Measurements from ENCODE around the gene LAMA3. TPM values are rescaled to one million over a fixed set of nuclear protein-coding genes. Genes with fewer than 3 reads are reported as not detected.
A peak's percentile ranks its signal among the peaks of the same experiment; 100 is the strongest.

LAMA3 gene
- polyA plus RNA-seq, 1 of the 3 experiments (the other 2 are of a cell fraction) = 3.5 TPM

DNA sequence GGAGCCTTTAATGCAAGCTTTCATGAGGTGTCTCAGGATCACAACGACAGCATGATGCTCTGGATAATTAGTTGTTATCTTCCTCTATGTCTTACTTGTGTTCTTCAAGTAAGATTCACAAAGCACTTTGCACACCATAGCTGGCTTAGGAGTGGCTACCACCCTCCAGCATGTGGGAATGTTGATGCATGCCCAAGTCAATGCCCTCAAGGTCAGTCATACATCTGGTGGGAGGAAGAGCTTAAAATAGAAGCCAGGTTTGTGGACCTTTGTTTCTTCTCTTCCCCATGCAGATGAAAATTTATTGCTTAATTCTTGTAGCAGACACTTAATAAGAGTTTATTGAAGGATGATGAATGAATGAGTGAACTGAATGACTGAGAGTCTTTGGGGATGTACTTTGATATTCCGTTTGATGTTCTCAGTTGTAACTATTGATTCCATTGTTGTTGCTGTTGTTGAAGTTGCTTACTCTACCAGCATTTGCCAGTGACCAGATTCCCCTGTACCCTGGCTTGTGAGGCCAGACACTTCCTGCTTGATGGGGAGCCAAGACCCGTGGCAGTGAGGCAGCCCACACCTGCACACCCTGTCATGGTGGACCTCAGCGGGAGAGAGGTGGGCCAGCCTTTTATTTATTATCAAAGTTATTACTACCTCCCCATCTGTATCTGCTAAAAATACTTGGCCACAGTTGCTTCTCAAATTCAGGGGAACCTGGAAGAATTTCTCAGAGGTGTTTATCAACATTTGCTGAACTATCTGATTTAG is 137.8 kb downstream of the LAMA3 start:
- Histone ChIP-seq H3K36me3 (replicated peaks in 1 of 2; ENCODE audit: control insufficient read depth in 1 of 2, insufficient read depth in 2 of 2, low read length in 1 of 2) (no peaks in the 10 kb centered on the region), H2AFZ (ENCODE audit: low read depth) (no peak overlapping the region), H3K4me3 (ENCODE audit: low read depth in 2 of 2, low read length in 1 of 2) (no peak overlapping the region), H3K9me3 (no peaks in the 10 kb centered on the region), H3K4me1 (ENCODE audit: control insufficient read depth in 1 of 2, insufficient read depth in 2 of 2, low read depth in 1 of 2, low read length in 1 of 2) (peaks cover 0 to 14% of the 10 kb centered on the region in 2 experiments; a peak in 2 of 4 replicates), H3F3A (replicated peaks; ENCODE audit: insufficient read depth) (peaks cover 12% of the 10 kb centered on the region), H3K27me3 (ENCODE audit: insufficient read depth) (no peaks in the 10 kb centered on the region), H3K9ac (no peak overlapping the region), H3K27ac (ENCODE audit: low read depth in 2 of 2, low read length in 1 of 2) (0 out of 4 replicates have a peak overlapping the region, but pooled peaks of 1 of the 2 experiments have one; percentile 37), H3K9me2 (no peaks in the 10 kb centered on the region), H4K20me1 (ENCODE audit: insufficient read depth) (no peaks in the 10 kb centered on the region), H3K79me2 (ENCODE audit: insufficient read depth) (no peaks in the 10 kb centered on the region), H3K4me2 (no peak overlapping the region)
- 81% methylated on average over 4 of the region's 4 CpGs for WGBS (ENCODE audit: low lambda C conversion rate)
- POLR2A ChIA-PET = no interaction called here
- CTCF ChIA-PET = interaction anchor here (1.1 kb wide), 1 partner anchor 16 kb away, joined by 3 read pairs; no protein-coding TSS in a partner anchor
- no peak for TF ChIP-seq CHD2 (IDR thresholded peaks at IDR 0.05; ENCODE audit: low read length, partially characterized antibody)
- no peak for TF ChIP-seq NFIC (IDR thresholded peaks at IDR 0.05; ENCODE audit: borderline replicate concordance)
- no peak for TF ChIP-seq RFX5 (IDR thresholded peaks at IDR 0.05; ENCODE audit: low read length)
- TF ChIP-seq FOXJ3 (CRISPR knock-in tag; IDR thresholded peaks at IDR 0.05) = no peak
- no peak for DNase-seq

DNA sequence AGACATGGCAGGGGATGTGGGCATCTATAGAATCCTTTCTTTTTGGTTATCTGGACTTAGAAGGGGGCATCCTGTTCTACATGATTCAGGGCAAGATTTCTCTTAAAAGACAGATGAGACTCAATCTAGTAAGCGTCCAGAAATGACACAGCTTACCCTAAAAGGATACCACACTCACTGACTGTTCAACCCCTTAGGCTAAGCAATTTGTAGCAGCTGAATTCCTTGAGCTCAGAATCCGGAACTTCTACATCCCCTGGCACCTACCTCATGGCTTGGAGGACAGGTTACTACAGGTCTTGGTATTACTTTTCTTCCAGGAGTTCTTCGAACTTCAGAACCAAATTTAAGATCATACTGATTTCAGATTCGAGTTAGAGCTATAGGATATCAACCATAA is 138.4 kb downstream of the LAMA3 start:
- Histone ChIP-seq H3K4me2 (no peak overlapping the region), H3K27me3 (ENCODE audit: insufficient read depth) (no peaks in the 10 kb centered on the region), H3K36me3 (replicated peaks in 1 of 2; ENCODE audit: control insufficient read depth in 1 of 2, insufficient read depth in 2 of 2, low read length in 1 of 2) (no peaks in the 10 kb centered on the region), H2AFZ (ENCODE audit: low read depth) (no peak overlapping the region), H3K79me2 (ENCODE audit: insufficient read depth) (no peaks in the 10 kb centered on the region), H3K27ac (ENCODE audit: low read depth in 2 of 2, low read length in 1 of 2) (peak overlapping the region in 1 of 2 experiments; percentile 19; a peak in 2 of 4 replicates), H3K9me2 (no peaks in the 10 kb centered on the region), H3K4me1 (ENCODE audit: control insufficient read depth in 1 of 2, insufficient read depth in 2 of 2, low read depth in 1 of 2, low read length in 1 of 2) (peaks cover 0 to 10% of the 10 kb centered on the region in 2 experiments; a peak in 2 of 4 replicates), H4K20me1 (ENCODE audit: insufficient read depth) (no peaks in the 10 kb centered on the region), H3K4me3 (ENCODE audit: low read depth in 2 of 2, low read length in 1 of 2) (no peak overlapping the region), H3K9me3 (no peaks in the 10 kb centered on the region), H3K9ac (no peak overlapping the region), H3F3A (replicated peaks; ENCODE audit: insufficient read depth) (peaks cover 12% of the 10 kb centered on the region)
- WGBS (ENCODE audit: low lambda C conversion rate) = 71% methylated on average over 4 of the region's 4 CpGs
- TF ChIP-seq PBX3 (IDR thresholded peaks at IDR 0.05) (no peak), NFIC (IDR thresholded peaks at IDR 0.05; ENCODE audit: borderline replicate concordance) (no peak), ELF1 (IDR thresholded peaks at IDR 0.05) (no peak), REST (IDR thresholded peaks at IDR 0.05; ENCODE audit: low read depth, low read length) (no peak), NRF1 (IDR thresholded peaks at IDR 0.05; ENCODE audit: low read depth, low read length) (no peak), SIN3A (IDR thresholded peaks at IDR 0.05; ENCODE audit: borderline replicate concordance, low read depth, low read length) (no peak), RCOR1 (IDR thresholded peaks at IDR 0.05; ENCODE audit: low read length) (no peak)
- ChIA-PET CTCF (interaction anchor here (1.1 kb wide), 1 partner anchor 16 kb away, joined by 4 read pairs; no protein-coding TSS in a partner anchor), POLR2A (no interaction called here)
- no peak for DNase-seq

Data from SK-N-SH (cell line).